Measurements from ENCODE around the gene C6orf141.

Gene C6orf141

GRCh38 chr6:49550492-49551077 lies at the start of gene C6orf141:
C6orf141 (plus strand) TSS chr6:49550668; CDS start chr6:49550793, 125 bp downstream.
- in situ Hi-C loops (cut with MboI; ENCODE audit: low sequenced_read_pairs) = no loop called here

- in situ Hi-C loops (cut with MboI; ENCODE audit: low sequenced_read_pairs) = no loop called here
Observed at GRCh38 chr6:49504666-49505065, 45.8 kb upstream of the C6orf141 start.

- in situ Hi-C loops (cut with MboI; ENCODE audit: low sequenced_read_pairs) = no loop called here
Observed at GRCh38 chr6:49506569-49507111, 43.8 kb upstream of the C6orf141 start.

GRCh38 chr6:49509342-49509741 lies 41.1 kb upstream of the C6orf141 start:
- in situ Hi-C loops (cut with MboI; ENCODE audit: low sequenced_read_pairs) = no loop called here

GRCh38 chr6:49513153-49513989 lies 37.1 kb upstream of the C6orf141 start:
- in situ Hi-C loops (cut with MboI; ENCODE audit: low sequenced_read_pairs) = no loop called here

- in situ Hi-C loops (cut with MboI; ENCODE audit: low sequenced_read_pairs) = no loop called here
Observed at GRCh38 chr6:49514571-49515484, 35.6 kb upstream of the C6orf141 start.

GRCh38 chr6:49515485-49516146 lies 34.9 kb upstream of the C6orf141 start:
- in situ Hi-C loops (cut with MboI; ENCODE audit: low sequenced_read_pairs) = no loop called here

GRCh38 chr6:49516147-49516505 lies 34.3 kb upstream of the C6orf141 start:
- in situ Hi-C loops (cut with MboI; ENCODE audit: low sequenced_read_pairs) = no loop called here

- in situ Hi-C loops (cut with MboI; ENCODE audit: low sequenced_read_pairs) = no loop called here
Observed at GRCh38 chr6:49517919-49518318, 32.5 kb upstream of the C6orf141 start.

- in situ Hi-C loops (cut with MboI; ENCODE audit: low sequenced_read_pairs) = no loop called here
Observed at GRCh38 chr6:49519660-49520059, 30.8 kb upstream of the C6orf141 start.

- in situ Hi-C loops (cut with MboI; ENCODE audit: low sequenced_read_pairs) = no loop called here
Observed at GRCh38 chr6:49522710-49523593, 27.5 kb upstream of the C6orf141 start.

- in situ Hi-C loops (cut with MboI; ENCODE audit: low sequenced_read_pairs) = no loop called here
Observed at GRCh38 chr6:49523901-49524300, 26.6 kb upstream of the C6orf141 start.

- in situ Hi-C loops (cut with MboI; ENCODE audit: low sequenced_read_pairs) = no loop called here
Observed at GRCh38 chr6:49524541-49524940, 25.9 kb upstream of the C6orf141 start.

- in situ Hi-C loops (cut with MboI; ENCODE audit: low sequenced_read_pairs) = no loop called here
Observed at GRCh38 chr6:49526598-49526997, 23.9 kb upstream of the C6orf141 start.

GRCh38 chr6:49527320-49527719 lies 23.1 kb upstream of the C6orf141 start:
- in situ Hi-C loops (cut with MboI; ENCODE audit: low sequenced_read_pairs) = no loop called here

- in situ Hi-C loops (cut with MboI; ENCODE audit: low sequenced_read_pairs) = no loop called here
Observed at GRCh38 chr6:49528571-49528970, 21.9 kb upstream of the C6orf141 start.

- in situ Hi-C loops (cut with MboI; ENCODE audit: low sequenced_read_pairs) = no loop called here
Observed at GRCh38 chr6:49530141-49530776, 20.2 kb upstream of the C6orf141 start.

- in situ Hi-C loops (cut with MboI; ENCODE audit: low sequenced_read_pairs) = no loop called here
Observed at GRCh38 chr6:49531774-49532569, 18.5 kb upstream of the C6orf141 start.

Measured in HL-60/S4 treated with retinoic acid at 250 ng/mL for 4 days and 3 days (cell line).